Liver (tissue), 3 donors: ENCODE results near the gene KCNMA1.

Experiments
- EGR1 ChIP-seq, 2 donors: IDR thresholded peaks; 2 replicates each; pipeline ENCODE4 v1.6.1; 2016 to 2018; ENCODE audit warnings: antibody characterized with exemption in 2 of 2, low read depth in 2 of 2
- FOXA1 ChIP-seq: IDR thresholded peaks from 2 replicates; pipeline ENCODE4 v1.6.1; 2016; ENCODE audit warnings: antibody characterized with exemption
- GABPA ChIP-seq, 2 donors: IDR thresholded peaks in 1 of 2; conservative IDR thresholded peaks in 1 of 2; 2 replicates each; pipeline ENCODE4 v1.6.1; 2016; ENCODE audit warnings: antibody characterized with exemption in 2 of 2, mild to moderate bottlenecking in 1 of 2, moderate library complexity in 1 of 2
- HNF4A ChIP-seq, 2 donors: conservative IDR thresholded peaks; 2 replicates each; pipeline ENCODE4 v1.6.1; 2016; ENCODE audit warnings: antibody characterized with exemption in 2 of 2, mild to moderate bottlenecking in 2 of 2
- JUND ChIP-seq, 2 donors: IDR thresholded peaks; 2 replicates each; pipeline ENCODE4 v1.6.1; 2016; ENCODE audit warnings: antibody characterized with exemption in 2 of 2
- RAD21 ChIP-seq, 2 donors: IDR thresholded peaks; 2 replicates each; pipeline ENCODE4 v1.6.1; 2016; ENCODE audit warnings: antibody characterized with exemption in 2 of 2, mild to moderate bottlenecking in 2 of 2
- SP1 ChIP-seq: IDR thresholded peaks from 2 replicates; pipeline ENCODE4 v1.6.1; 2018; ENCODE audit warnings: antibody characterized with exemption, mild to moderate bottlenecking
- TAF1 ChIP-seq: conservative IDR thresholded peaks from 2 replicates; pipeline ENCODE4 v1.6.1; 2016; ENCODE audit warnings: antibody characterized with exemption, mild to moderate bottlenecking
- YY1 ChIP-seq: IDR thresholded peaks from 2 replicates; pipeline ENCODE4 v1.6.1; 2016; ENCODE audit warnings: antibody characterized with exemption, mild to moderate bottlenecking
- TF ChIP-seq, protein P1 (sequence below): fragments of 150-350 bp; IDR thresholded peaks from 2 replicates; pipeline ENCODE4 v1.5.1; 2017; ENCODE audit warnings: improper control_type of control experiment, low read depth, low read length; ENCODE audit not compliant: missing input control
- TF ChIP-seq, protein P2 (sequence below): IDR thresholded peaks from 2 replicates; pipeline ENCODE4 v1.6.1; 2016; ENCODE audit warnings: antibody characterized with exemption
- TF ChIP-seq, protein P3 (sequence below): IDR thresholded peaks from 2 replicates; pipeline ENCODE4 v1.6.1; 2016; ENCODE audit warnings: antibody characterized with exemption, mild to moderate bottlenecking
- TF ChIP-seq, protein P4 (sequence below): IDR thresholded peaks from 2 replicates; pipeline ENCODE4 v1.6.1; 2016; ENCODE audit warnings: antibody characterized with exemption
- TF ChIP-seq, protein P5 (sequence below): IDR thresholded peaks from 2 replicates; pipeline ENCODE4 v1.6.1; 2016; ENCODE audit warnings: antibody characterized with exemption
- donor health status: healthy.
- donor health status: healthy.

DNA sequence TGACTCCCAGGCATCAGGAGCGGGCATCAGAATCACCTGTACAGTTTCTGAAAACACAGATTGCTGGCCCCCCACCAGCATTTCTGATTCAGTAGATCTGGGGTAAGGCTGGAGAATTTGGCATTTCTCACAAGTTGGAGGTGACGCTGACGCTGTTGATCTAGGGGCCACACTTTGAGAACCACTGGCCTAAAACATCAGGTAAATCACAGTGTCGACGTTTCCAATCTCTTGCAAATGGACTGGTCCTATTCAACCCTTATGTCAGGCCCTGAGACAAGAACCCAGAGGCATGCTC is 564.0 kb downstream of the KCNMA1 start:
- TF ChIP-seq, protein P1, sequence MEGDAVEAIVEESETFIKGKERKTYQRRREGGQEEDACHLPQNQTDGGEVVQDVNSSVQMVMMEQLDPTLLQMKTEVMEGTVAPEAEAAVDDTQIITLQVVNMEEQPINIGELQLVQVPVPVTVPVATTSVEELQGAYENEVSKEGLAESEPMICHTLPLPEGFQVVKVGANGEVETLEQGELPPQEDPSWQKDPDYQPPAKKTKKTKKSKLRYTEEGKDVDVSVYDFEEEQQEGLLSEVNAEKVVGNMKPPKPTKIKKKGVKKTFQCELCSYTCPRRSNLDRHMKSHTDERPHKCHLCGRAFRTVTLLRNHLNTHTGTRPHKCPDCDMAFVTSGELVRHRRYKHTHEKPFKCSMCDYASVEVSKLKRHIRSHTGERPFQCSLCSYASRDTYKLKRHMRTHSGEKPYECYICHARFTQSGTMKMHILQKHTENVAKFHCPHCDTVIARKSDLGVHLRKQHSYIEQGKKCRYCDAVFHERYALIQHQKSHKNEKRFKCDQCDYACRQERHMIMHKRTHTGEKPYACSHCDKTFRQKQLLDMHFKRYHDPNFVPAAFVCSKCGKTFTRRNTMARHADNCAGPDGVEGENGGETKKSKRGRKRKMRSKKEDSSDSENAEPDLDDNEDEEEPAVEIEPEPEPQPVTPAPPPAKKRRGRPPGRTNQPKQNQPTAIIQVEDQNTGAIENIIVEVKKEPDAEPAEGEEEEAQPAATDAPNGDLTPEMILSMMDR: no peak
- TF ChIP-seq TAF1 (no peak), YY1 (no peak), RAD21 (IDR thresholded peaks at IDR 0.05) (no peak), EGR1 (IDR thresholded peaks at IDR 0.05; ENCODE audit: low read depth in 2 of 2) (no peak), GABPA (IDR thresholded peaks at IDR 0.05 in 1 of 2, conservative IDR thresholded peaks at IDR 0.05 in 1 of 2) (no peak), JUND (IDR thresholded peaks at IDR 0.05) (no peak), HNF4A (conservative IDR thresholded peaks at IDR 0.05) (no peak), FOXA1 (no peak), SP1 (no peak)
- TF ChIP-seq, protein P2, sequence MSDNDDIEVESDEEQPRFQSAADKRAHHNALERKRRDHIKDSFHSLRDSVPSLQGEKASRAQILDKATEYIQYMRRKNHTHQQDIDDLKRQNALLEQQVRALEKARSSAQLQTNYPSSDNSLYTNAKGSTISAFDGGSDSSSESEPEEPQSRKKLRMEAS: no peak
- TF ChIP-seq, protein P3, sequence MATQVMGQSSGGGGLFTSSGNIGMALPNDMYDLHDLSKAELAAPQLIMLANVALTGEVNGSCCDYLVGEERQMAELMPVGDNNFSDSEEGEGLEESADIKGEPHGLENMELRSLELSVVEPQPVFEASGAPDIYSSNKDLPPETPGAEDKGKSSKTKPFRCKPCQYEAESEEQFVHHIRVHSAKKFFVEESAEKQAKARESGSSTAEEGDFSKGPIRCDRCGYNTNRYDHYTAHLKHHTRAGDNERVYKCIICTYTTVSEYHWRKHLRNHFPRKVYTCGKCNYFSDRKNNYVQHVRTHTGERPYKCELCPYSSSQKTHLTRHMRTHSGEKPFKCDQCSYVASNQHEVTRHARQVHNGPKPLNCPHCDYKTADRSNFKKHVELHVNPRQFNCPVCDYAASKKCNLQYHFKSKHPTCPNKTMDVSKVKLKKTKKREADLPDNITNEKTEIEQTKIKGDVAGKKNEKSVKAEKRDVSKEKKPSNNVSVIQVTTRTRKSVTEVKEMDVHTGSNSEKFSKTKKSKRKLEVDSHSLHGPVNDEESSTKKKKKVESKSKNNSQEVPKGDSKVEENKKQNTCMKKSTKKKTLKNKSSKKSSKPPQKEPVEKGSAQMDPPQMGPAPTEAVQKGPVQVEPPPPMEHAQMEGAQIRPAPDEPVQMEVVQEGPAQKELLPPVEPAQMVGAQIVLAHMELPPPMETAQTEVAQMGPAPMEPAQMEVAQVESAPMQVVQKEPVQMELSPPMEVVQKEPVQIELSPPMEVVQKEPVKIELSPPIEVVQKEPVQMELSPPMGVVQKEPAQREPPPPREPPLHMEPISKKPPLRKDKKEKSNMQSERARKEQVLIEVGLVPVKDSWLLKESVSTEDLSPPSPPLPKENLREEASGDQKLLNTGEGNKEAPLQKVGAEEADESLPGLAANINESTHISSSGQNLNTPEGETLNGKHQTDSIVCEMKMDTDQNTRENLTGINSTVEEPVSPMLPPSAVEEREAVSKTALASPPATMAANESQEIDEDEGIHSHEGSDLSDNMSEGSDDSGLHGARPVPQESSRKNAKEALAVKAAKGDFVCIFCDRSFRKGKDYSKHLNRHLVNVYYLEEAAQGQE: no peak
- TF ChIP-seq, protein P4, sequence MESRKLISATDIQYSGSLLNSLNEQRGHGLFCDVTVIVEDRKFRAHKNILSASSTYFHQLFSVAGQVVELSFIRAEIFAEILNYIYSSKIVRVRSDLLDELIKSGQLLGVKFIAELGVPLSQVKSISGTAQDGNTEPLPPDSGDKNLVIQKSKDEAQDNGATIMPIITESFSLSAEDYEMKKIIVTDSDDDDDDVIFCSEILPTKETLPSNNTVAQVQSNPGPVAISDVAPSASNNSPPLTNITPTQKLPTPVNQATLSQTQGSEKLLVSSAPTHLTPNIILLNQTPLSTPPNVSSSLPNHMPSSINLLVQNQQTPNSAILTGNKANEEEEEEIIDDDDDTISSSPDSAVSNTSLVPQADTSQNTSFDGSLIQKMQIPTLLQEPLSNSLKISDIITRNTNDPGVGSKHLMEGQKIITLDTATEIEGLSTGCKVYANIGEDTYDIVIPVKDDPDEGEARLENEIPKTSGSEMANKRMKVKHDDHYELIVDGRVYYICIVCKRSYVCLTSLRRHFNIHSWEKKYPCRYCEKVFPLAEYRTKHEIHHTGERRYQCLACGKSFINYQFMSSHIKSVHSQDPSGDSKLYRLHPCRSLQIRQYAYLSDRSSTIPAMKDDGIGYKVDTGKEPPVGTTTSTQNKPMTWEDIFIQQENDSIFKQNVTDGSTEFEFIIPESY: no peak
- TF ChIP-seq, protein P5, sequence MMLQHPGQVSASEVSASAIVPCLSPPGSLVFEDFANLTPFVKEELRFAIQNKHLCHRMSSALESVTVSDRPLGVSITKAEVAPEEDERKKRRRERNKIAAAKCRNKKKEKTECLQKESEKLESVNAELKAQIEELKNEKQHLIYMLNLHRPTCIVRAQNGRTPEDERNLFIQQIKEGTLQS: no peak
